PC-3 (cell line): ENCODE measurements around the gene LAT. TPM values are rescaled to one million over a fixed set of nuclear protein-coding genes. Genes with fewer than 3 reads are reported as not detected.
A peak's percentile ranks its signal among the peaks of the same experiment; 100 is the strongest.
"Not testable (repeated sequence)": the region's sequence is repeated elsewhere in the genome, so short reads cannot be mapped to it uniquely, and the experiment has no call there.

Experiments
- ATAC-seq: fragments of 200-7000 bp; cut with Tn5 transposase; 2 replicates; pipeline ENCODE4 v1.9.1; 2020; ENCODE audit warnings: mild to moderate bottlenecking, moderate library complexity
- BruUV-seq: library from RNA; stranded (reverse); fragments of 400-500 nt; replicated peaks from 2 replicates; lab custom pipeline; 2021; lab: Mats Ljungman, UMichigan
- CTCF ChIA-PET: fragments of 300-600 bp; sonication (Branson Sonifier 250); formaldehyde crosslinking; loops from one replicate; lab custom pipeline; 2022; ENCODE audit warnings: antibody characterized with exemption; lab: Charles Lee
- POLR2A ChIA-PET: fragments of 300-600 bp; sonication (Branson Sonifier 250); formaldehyde crosslinking; loops from one replicate; lab custom pipeline; 2022; ENCODE audit warnings: antibody characterized with exemption; ENCODE audit not compliant: unreplicated experiment; lab: Charles Lee
- DNase-seq: peaks from one replicate; pipeline ENCODE4 v3.0.0-alpha.2; 2015
- H2AFZ ChIP-seq: fragments of 300-600 bp; sonication (generic); 2 replicates; pipeline ENCODE4 v1.6.0; 2016; ENCODE audit warnings: antibody characterized with exemption, low read length
- H3F3A ChIP-seq: fragments of 300-600 bp; sonication (generic); one replicate; pipeline ENCODE4 v1.6.0; 2017; ENCODE audit warnings: antibody characterized with exemption, low read length, control low read depth, mild to moderate bottlenecking; ENCODE audit not compliant: unreplicated experiment
- H3K27ac ChIP-seq: fragments of 300-600 bp; sonication (generic); 2 replicates; pipeline ENCODE4 v1.5.1; 2016; ENCODE audit warnings: mild to moderate bottlenecking, low read length
- H3K27me3 ChIP-seq: fragments of 300-600 bp; sonication (generic); 2 replicates; pipeline ENCODE4 v1.6.1; 2016; ENCODE audit warnings: low read length, mixed read lengths
- H3K36me3 ChIP-seq: fragments of 300-600 bp; sonication (generic); 2 replicates; pipeline ENCODE4 v1.6.1; 2016; ENCODE audit warnings: low read depth, mixed run types, low read length, mixed read lengths
- H3K4me1 ChIP-seq: fragments of 300-600 bp; sonication (generic); 2 replicates; pipeline ENCODE4 v1.5.1; 2016; ENCODE audit warnings: low read length; ENCODE audit not compliant: insufficient read depth
- H3K4me2 ChIP-seq: fragments of 300-600 bp; sonication (generic); 2 replicates; pipeline ENCODE4 v1.6.0; 2016; ENCODE audit warnings: low read length
- H3K4me3 ChIP-seq: fragments of 300-600 bp; sonication (generic); 2 replicates; pipeline ENCODE4 v1.5.1; 2016; ENCODE audit warnings: mild to moderate bottlenecking, low read length, mixed read lengths
- H3K79me2 ChIP-seq: fragments of 300-600 bp; sonication (generic); 2 replicates; pipeline ENCODE4 v1.6.1; 2017; ENCODE audit warnings: low read length, mixed read lengths
- H3K9ac ChIP-seq: fragments of 300-600 bp; sonication (generic); 2 replicates; pipeline ENCODE4 v1.6.0; 2016; ENCODE audit warnings: mild to moderate bottlenecking, low read length
- H3K9me2 ChIP-seq: fragments of 300-600 bp; sonication (generic); replicated peaks from 2 replicates; pipeline ENCODE4 v1.6.1; 2016; ENCODE audit warnings: mixed run types, low read length, mixed read lengths
- H3K9me3 ChIP-seq: fragments of 300-600 bp; sonication (generic); 2 replicates; pipeline ENCODE4 v1.6.1; 2016; ENCODE audit warnings: low read length, mixed read lengths
- H4K20me1 ChIP-seq: fragments of 300-600 bp; sonication (generic); 2 replicates; pipeline ENCODE4 v1.6.1; 2016; ENCODE audit warnings: low read length, mixed read lengths
- CTCF ChIP-seq: fragments of 300-600 bp; sonication (generic); conservative IDR thresholded peaks from 2 replicates; pipeline ENCODE4 v1.5.1; 2017; ENCODE audit warnings: antibody characterized with exemption, low read depth, mild to moderate bottlenecking, low read length
- EZH2 ChIP-seq: fragments of 300-600 bp; sonication (generic); IDR thresholded peaks from one replicate; pipeline ENCODE4 v1.6.1; 2017; ENCODE audit warnings: antibody characterized with exemption, mild to moderate bottlenecking, low read length; ENCODE audit not compliant: unreplicated experiment
- EZH2phosphoT487 ChIP-seq: fragments of 300-600 bp; sonication (generic); IDR thresholded peaks from 2 replicates; pipeline ENCODE4 v1.6.1; 2018; ENCODE audit warnings: mild to moderate bottlenecking, antibody characterized with exemption, low read length, borderline replicate concordance
- intact Hi-C: fragments of 100-400 bp; cut with micrococcal nuclease; formaldehyde crosslinking; loops from 2 replicates; pipeline ENCODE4 v1.9.0; 2023
- total RNA-seq: library from RNA; depleted of rRNA; stranded (reverse); fragments of >200 nt; gene quantifications from 2 replicates; pipeline ENCODE4 v1.2.3, GENCODE V29; 2014

Gene LAT
- total RNA-seq, 1 experiment from 2014 or later, result 1.0 TPM

- H3F3A ChIP-seq, result no peaks in the 10 kb centered on the region
- peak overlapping the region; percentile 89 for H2AFZ ChIP-seq
- no peaks in the 10 kb centered on the region for H3K9me2 ChIP-seq
- H3K9me3 ChIP-seq, result no peaks in the 10 kb centered on the region
- ChIA-PET CTCF (no interaction called here), POLR2A (no interaction called here)
- peaks cover 9% of the 10 kb centered on the region for H3K79me2 ChIP-seq
- no peak for DNase-seq
- peak; percentile 25 for ATAC-seq
- TF ChIP-seq EZH2, result no peak
- no peak for TF ChIP-seq EZH2phosphoT487
- no peak for TF ChIP-seq CTCF
- intact Hi-C loops, result no loop called here
- H3K4me3 ChIP-seq, result peak overlapping the region; percentile 96
- H3K27me3 ChIP-seq, result no peaks in the 10 kb centered on the region
- no peaks in the 10 kb centered on the region; the same call in 1 of the 2 replicates for H3K4me1 ChIP-seq
- no TSS peak for BruUV-seq
- H3K36me3 ChIP-seq, result no peaks in the 10 kb centered on the region
- H3K27ac ChIP-seq, result no peak overlapping the region
- peak overlapping the region; percentile 74 for H3K9ac ChIP-seq
- peak overlapping the region; percentile 83 for H3K4me2 ChIP-seq
- no peaks in the 10 kb centered on the region for H4K20me1 ChIP-seq
Observed at GRCh38 chr16:28975158-28975599, 9.7 kb upstream of the LAT start.

GRCh38 chr16:28977703-28978662, 6.9 kb upstream of the LAT start:
- Histone ChIP-seq H3F3A (no peaks in the 10 kb centered on the region), H3K79me2 (peaks cover 9% of the 10 kb centered on the region), H3K27ac (no peak overlapping the region), H3K4me1 (no peaks in the 10 kb centered on the region; the same call in 1 of the 2 replicates), H3K27me3 (no peaks in the 10 kb centered on the region), H3K9me2 (no peaks in the 10 kb centered on the region), H3K36me3 (peaks cover 6% of the 10 kb centered on the region; the same call in 1 of the 2 replicates), H3K4me3 (no peak overlapping the region), H2AFZ (no peak overlapping the region), H3K9me3 (no peaks in the 10 kb centered on the region), H3K9ac (no peak overlapping the region), H3K4me2 (no peak overlapping the region), H4K20me1 (no peaks in the 10 kb centered on the region)
- ChIA-PET POLR2A (no interaction called here), CTCF (interaction anchor here (0.6 kb wide), 1 partner anchor 97 kb away, joined by 6 read pairs; no protein-coding TSS in a partner anchor)
- ATAC-seq, result no peak
- peak; percentile 21 for DNase-seq
- TF ChIP-seq EZH2 (no peak), CTCF (peak; percentile 64), EZH2phosphoT487 (no peak)
- BruUV-seq, result no TSS peak
- intact Hi-C loops, result no loop called here

GRCh38 chr16:28980330-28980729, 4.5 kb upstream of the LAT start:
- H4K20me1 ChIP-seq, H3K79me2 ChIP-seq, H3F3A ChIP-seq, H2AFZ ChIP-seq, BruUV-seq, H3K4me2 ChIP-seq, CTCF ChIA-PET, H3K4me3 ChIP-seq, H3K36me3 ChIP-seq, H3K9ac ChIP-seq, H3K27me3 ChIP-seq, intact Hi-C loops, ATAC-seq, H3K9me3 ChIP-seq, DNase-seq, POLR2A ChIA-PET, H3K27ac ChIP-seq, H3K9me2 ChIP-seq, H3K4me1 ChIP-seq: not testable (repeated sequence)
